OCI-LY3 (cell line): ENCODE data around the gene ERBB4.

ENCODE experiments used
- CTCF ChIP-seq: fragments of 200-600, 300-600 bp; sonication (generic); IDR thresholded peaks from 2 replicates; pipeline ENCODE4 v1.5.1; 2014; ENCODE audit warnings: antibody characterized with exemption, low read length, low read depth
- EZH2phosphoT487 ChIP-seq: fragments of 200-600 bp; shearing (Covaris generic); IDR thresholded peaks from 2 replicates; pipeline ENCODE4 v1.6.1; 2018; ENCODE audit warnings: antibody characterized with exemption, mixed run types, low read depth

GRCh38 chr2:211898702-211899101 lies 639.9 kb downstream of the ERBB4 start:
- TF ChIP-seq CTCF (no peak), EZH2phosphoT487 (no peak)
